ENCODE data around the gene C11orf68. TPM values are rescaled to one million over a fixed set of nuclear protein-coding genes. Genes with fewer than 3 reads are reported as not detected.
A peak's percentile ranks its signal among the peaks of the same experiment; 100 is the strongest.

Gene C11orf68
- total and polyA plus RNA-seq, 9 of the 15 experiments (the other 6 are each of a cell fraction or from before 2014, with no cell fraction given), result 3.6 to 35.9 (median 12.8) TPM

GRCh38 chr11:65888163-65888814 is 30.6 kb downstream of the C11orf68 start, which contains the start of gene FIBP (continued):
- no peak for TF ChIP-seq FUS (optimal IDR thresholded peaks at IDR 0.05; ENCODE audit: low read depth, low read length)
- peak; percentile 89 for TF ChIP-seq POLR2A (conservative IDR thresholded peaks at IDR 0.05)
- TF ChIP-seq KLF6 (CRISPR knock-in tag; IDR thresholded peaks at IDR 0.05; ENCODE audit: borderline replicate concordance), result no peak
- TF ChIP-seq ZFP1 (CRISPR knock-in tag; IDR thresholded peaks at IDR 0.05), result no peak
- TF ChIP-seq MGA (IDR thresholded peaks at IDR 0.05), result peak; percentile 85
- TF ChIP-seq L3MBTL2 (IDR thresholded peaks at IDR 0.05), result peak; percentile 81
- 0 out of 2 replicates have a peak, but pooled peaks have one; percentile 81 for TF ChIP-seq RERE (CRISPR knock-in tag; IDR thresholded peaks at IDR 0.05; ENCODE audit: borderline replicate concordance)
- TF ChIP-seq MLX (CRISPR knock-in tag; conservative IDR thresholded peaks at IDR 0.05), result 0 out of 4 replicates have a peak, but pooled peaks of 1 of the 2 experiments have one; percentile 4
